ENCODE data around the gene DNAJC22. TPM values are rescaled to one million over a fixed set of nuclear protein-coding genes. Genes with fewer than 3 reads are reported as not detected.
"Not testable (repeated sequence)": the region's sequence is repeated elsewhere in the genome, so short reads cannot be mapped to it uniquely, and the experiment has no call there.

DNAJC22 gene
- total and polyA plus RNA-seq, 2 donors (not counting 1 experiment from before 2014, with no cell fraction given): not detected

DNA sequence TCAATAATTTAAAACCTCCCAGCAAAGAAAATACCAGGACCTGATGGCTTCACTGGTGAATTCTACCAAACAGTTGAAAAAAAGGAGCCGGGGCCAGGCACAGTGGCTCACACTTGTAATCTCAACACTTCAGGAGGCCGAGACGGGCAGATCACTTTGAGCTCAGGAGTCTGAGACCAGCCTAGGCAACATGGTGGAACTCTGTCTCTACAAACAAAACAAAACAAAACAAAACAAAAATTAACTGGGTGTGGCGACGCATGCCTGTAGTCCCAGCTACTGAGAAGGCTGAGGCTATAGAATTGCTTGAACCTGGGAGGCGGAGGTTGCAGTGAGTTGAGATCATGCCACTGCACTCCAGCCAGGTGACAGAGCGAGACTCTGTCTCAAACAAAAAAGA, 37.3 kb upstream of the DNAJC22 start:
- H3K27me3 Mint-ChIP-seq: peaks cover 44% of the 10 kb centered on the region
- H3K27ac Mint-ChIP-seq: no peak overlapping the region
- no peak for TF ChIP-seq EZH2 (IDR thresholded peaks at IDR 0.05; ENCODE audit: borderline replicate concordance, insufficient read depth, low read depth, low read length, poor library complexity, severe bottlenecking)
- TF ChIP-seq, protein P1, sequence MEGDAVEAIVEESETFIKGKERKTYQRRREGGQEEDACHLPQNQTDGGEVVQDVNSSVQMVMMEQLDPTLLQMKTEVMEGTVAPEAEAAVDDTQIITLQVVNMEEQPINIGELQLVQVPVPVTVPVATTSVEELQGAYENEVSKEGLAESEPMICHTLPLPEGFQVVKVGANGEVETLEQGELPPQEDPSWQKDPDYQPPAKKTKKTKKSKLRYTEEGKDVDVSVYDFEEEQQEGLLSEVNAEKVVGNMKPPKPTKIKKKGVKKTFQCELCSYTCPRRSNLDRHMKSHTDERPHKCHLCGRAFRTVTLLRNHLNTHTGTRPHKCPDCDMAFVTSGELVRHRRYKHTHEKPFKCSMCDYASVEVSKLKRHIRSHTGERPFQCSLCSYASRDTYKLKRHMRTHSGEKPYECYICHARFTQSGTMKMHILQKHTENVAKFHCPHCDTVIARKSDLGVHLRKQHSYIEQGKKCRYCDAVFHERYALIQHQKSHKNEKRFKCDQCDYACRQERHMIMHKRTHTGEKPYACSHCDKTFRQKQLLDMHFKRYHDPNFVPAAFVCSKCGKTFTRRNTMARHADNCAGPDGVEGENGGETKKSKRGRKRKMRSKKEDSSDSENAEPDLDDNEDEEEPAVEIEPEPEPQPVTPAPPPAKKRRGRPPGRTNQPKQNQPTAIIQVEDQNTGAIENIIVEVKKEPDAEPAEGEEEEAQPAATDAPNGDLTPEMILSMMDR (IDR thresholded peaks at IDR 0.05): no peak
- intact Hi-C loops (cut with micrococcal nuclease): no loop called here
- ATAC-seq (ENCODE audit: low read depth) (no peak), DNase-seq (no peak)
- no peaks in the 10 kb centered on the region for H3K9me3 Mint-ChIP-seq (ENCODE audit: insufficient read depth)
- 95% methylated on average over 7 of the region's 7 CpGs for WGBS (ENCODE audit: insufficient coverage)
- H3K4me1 Mint-ChIP-seq: no peaks in the 10 kb centered on the region
- no peak overlapping the region for H3K9ac ChIP-seq (ENCODE audit: low read length)
- no peaks in the 10 kb centered on the region for H4K20me1 ChIP-seq (ENCODE audit: control insufficient read depth, insufficient read depth, low read length, poor library complexity, severe bottlenecking)
- no peaks in the 10 kb centered on the region for H3K36me3 ChIP-seq (replicated peaks in 1 of 2; ENCODE audit: control extremely low read depth in 1 of 2, control insufficient read depth in 1 of 2, extremely low read depth in 1 of 2, insufficient read depth in 2 of 2, low read length in 1 of 2)
- no peaks in the 10 kb centered on the region for H3K9me3 ChIP-seq (ENCODE audit: control extremely low read depth in 1 of 3, control insufficient read depth in 2 of 3, insufficient read depth in 1 of 3, low read length in 2 of 3)
- ChIA-PET POLR2A (no interaction called here), CTCF (no interaction called here)
- H3K4me3 ChIP-seq (ENCODE audit: control extremely low read depth in 1 of 5, extremely low read depth in 1 of 5, insufficient read depth in 1 of 5, low read depth in 2 of 5, low read length in 4 of 5): no peak overlapping the region
- H2AFZ ChIP-seq (ENCODE audit: insufficient read depth, low read depth, low read length, poor library complexity, severe bottlenecking): no peak overlapping the region
- H3K27ac ChIP-seq (ENCODE audit: low read length in 2 of 2): no peak overlapping the region
- H3K4me1 ChIP-seq (ENCODE audit: control insufficient read depth in 2 of 2, insufficient read depth in 2 of 2, low read length in 2 of 2): no peaks in the 10 kb centered on the region
- no peak overlapping the region for H3K4me3 Mint-ChIP-seq
- H3K4me2 ChIP-seq (replicated peaks; ENCODE audit: low read depth, low read length, poor library complexity, severe bottlenecking): no peak overlapping the region
- H3K79me2 ChIP-seq (ENCODE audit: control insufficient read depth, insufficient read depth, low read length): no peaks in the 10 kb centered on the region
- peaks cover 0 to 4% (median under 1%) of the 10 kb centered on the region in 4 experiments for H3K27me3 ChIP-seq (replicated peaks in 1 of 4; ENCODE audit: control extremely low read depth in 1 of 4, control insufficient read depth in 3 of 4, insufficient read depth in 4 of 4, low read length in 3 of 4)

DNA sequence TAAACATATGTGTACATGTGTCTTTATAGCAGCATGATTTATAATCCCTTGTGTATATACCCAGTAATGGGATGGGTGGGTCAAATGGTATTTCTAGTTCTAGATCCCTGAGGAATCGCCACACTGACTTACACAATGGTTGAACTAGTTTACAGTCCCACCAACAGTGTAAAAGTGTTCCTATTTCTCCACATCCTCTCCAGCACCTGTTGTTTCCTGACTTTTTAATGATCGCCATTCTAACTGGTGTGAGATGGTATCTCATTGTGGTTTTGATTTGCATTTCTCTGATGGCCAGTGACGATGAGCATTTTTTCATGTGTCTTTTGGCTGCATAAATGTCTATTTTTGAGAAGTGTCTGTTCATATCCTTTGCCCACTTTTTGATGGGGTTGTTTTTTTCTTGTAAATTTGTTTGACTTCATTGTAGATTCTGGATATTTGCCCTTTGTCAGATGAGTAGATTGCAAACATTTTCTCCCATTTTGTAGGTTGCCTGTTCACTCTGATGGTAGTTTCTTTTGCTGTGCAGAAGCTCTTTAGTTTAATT, 36.2 kb upstream of the DNAJC22 start:
- H3K27ac Mint-ChIP-seq; H3K36me3 ChIP-seq (replicated peaks in 1 of 2; ENCODE audit: control extremely low read depth in 1 of 2, control insufficient read depth in 1 of 2, extremely low read depth in 1 of 2, insufficient read depth in 2 of 2, low read length in 1 of 2); intact Hi-C loops (cut with micrococcal nuclease); DNase-seq; H3K9me3 Mint-ChIP-seq (ENCODE audit: insufficient read depth); H3K9me3 ChIP-seq (ENCODE audit: control extremely low read depth in 1 of 3, control insufficient read depth in 2 of 3, insufficient read depth in 1 of 3, low read length in 2 of 3); CTCF ChIA-PET; H3K27ac ChIP-seq (ENCODE audit: low read length in 2 of 2); POLR2A ChIA-PET; H3K4me1 ChIP-seq (ENCODE audit: control insufficient read depth in 2 of 2, insufficient read depth in 2 of 2, low read length in 2 of 2); H3K4me2 ChIP-seq (replicated peaks; ENCODE audit: low read depth, low read length, poor library complexity, severe bottlenecking); ATAC-seq (ENCODE audit: low read depth); H4K20me1 ChIP-seq (ENCODE audit: control insufficient read depth, insufficient read depth, low read length, poor library complexity, severe bottlenecking); H3K4me1 Mint-ChIP-seq; H2AFZ ChIP-seq (ENCODE audit: insufficient read depth, low read depth, low read length, poor library complexity, severe bottlenecking); H3K79me2 ChIP-seq (ENCODE audit: control insufficient read depth, insufficient read depth, low read length); H3K9ac ChIP-seq (ENCODE audit: low read length); H3K4me3 Mint-ChIP-seq; H3K27me3 ChIP-seq (replicated peaks in 1 of 4; ENCODE audit: control extremely low read depth in 1 of 4, control insufficient read depth in 3 of 4, insufficient read depth in 4 of 4, low read length in 3 of 4); H3K4me3 ChIP-seq (ENCODE audit: control extremely low read depth in 1 of 5, extremely low read depth in 1 of 5, insufficient read depth in 1 of 5, low read depth in 2 of 5, low read length in 4 of 5): not testable (repeated sequence)
- no CpG with 5 or more reads among the region's 3 CpGs for WGBS (ENCODE audit: insufficient coverage)
- peaks cover 41% of the 10 kb centered on the region for H3K27me3 Mint-ChIP-seq

Measured in B cell (primary cell).